ENCODE measurements around the gene ZBTB7B.

ZBTB7B gene

GRCh38 chr1:155003766-155004351 lies 1.3 kb downstream of the ZBTB7B start:
- DNase-seq (ENCODE audit: low read depth in 2 of 2) = no peak

- no peak for DNase-seq (ENCODE audit: low read depth in 2 of 2)
Measured at GRCh38 chr1:155004352-155005075, 1.9 kb downstream of the ZBTB7B start.

GRCh38 chr1:155005076-155006011 lies 2.7 kb downstream of the ZBTB7B start:
- no peak for DNase-seq (ENCODE audit: low read depth in 2 of 2)

DNA sequence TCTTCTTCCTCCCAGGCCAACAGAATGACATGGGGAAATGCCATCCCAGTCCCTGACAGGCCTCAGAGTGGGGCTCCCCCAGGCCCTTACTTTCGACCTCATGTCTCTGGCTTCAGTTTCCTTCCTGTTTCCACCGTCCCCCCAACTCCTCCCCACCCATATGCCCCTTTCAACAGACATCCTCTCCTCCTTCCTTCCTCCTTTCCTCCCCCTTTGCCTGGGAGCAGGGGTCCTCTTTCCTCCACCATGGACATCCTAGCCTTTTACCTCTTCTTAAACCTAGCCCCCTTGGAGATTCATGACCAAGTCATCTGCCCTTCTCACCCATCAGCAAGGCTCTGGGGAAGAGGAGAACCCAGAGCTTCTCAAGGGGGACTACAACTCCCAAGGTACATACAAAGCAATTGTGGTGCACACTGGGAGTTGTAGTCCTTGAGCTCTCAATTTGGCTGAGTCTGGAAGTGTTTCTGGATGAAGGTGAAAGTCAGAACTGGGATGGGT lies 4.0 kb downstream of the ZBTB7B start:
- DNase-seq (ENCODE audit: low read depth in 2 of 2) = no peak

DNA sequence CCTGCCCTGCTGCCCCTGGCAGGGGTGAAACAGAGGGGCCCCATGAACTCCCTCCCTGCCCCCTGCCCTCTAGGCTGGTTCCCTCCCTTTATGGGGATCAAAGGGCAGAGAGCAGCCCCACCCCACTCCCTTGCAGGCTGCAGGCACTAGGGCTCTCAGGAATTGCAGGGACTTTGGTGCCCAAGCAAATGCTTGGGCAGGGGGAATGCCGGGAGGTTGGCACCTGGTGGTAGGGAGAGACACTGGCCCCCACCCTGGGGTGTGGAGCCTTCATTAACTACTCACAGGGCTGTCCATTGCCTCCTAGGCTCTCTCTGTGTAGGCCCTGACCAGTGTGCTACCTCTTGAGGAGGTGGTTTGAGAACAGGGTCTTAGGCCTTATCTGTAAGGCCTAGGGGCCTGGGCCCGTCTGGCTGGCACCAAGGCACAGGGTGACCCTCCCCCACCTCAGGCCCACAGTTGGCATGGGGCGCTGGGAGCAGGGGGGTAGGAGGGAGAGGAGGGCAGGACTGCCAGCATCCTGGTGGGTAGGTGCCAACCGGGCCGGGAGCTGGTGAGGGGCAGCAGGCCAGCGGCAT lies 4.7 kb downstream of the ZBTB7B start:
- DNase-seq (ENCODE audit: low read depth in 2 of 2) = no peak

- no peak for DNase-seq (ENCODE audit: low read depth in 2 of 2)
Measured at GRCh38 chr1:155008015-155008941, 5.7 kb downstream of the ZBTB7B start.

DNA sequence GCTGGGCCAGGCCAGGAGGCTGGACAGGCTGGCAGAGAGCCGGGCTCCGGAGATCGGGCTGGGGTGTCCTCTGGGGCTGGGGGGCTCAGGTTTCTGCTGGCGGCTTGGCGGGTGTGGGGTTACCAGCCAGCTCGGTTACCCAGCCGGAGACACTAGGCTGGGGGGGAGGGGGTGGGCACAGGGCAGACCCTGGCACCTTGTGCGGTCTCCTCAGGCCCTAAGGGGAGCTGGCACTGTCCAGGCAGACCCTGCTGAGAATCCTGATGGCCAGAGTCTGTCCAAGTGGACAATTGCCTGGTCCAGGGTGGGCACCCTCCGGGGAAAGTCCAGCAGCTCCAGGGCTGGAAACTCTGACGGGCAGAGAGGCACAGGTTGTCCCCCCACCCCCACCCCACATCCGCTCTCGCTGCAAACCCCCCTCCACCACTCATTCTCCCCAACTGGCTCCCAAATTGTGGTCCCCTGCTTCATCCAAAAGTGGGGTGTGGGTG lies 6.7 kb downstream of the ZBTB7B start:
- no peak for DNase-seq (ENCODE audit: low read depth in 2 of 2)

DNA sequence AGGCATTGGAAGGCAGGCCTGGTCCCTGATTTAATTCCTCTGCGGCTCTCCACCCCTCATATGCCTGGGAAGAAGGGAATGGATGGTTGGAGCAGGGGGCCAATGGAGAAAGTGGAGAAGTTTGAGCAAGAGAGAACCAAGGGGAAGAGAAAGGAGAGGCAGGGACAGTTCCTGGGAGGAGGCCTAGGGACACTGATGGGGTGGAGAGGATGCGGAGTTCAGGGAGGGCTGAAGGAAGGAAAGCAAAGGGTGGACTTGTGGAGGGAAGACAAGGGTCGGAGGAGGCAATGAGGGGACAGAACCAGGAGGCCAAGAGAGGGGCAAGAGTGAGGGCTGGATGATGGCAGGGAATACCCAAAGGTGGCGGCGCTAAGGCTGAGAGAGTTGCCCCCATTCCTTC lies 7.1 kb downstream of the ZBTB7B start:
- DNase-seq (ENCODE audit: low read depth in 2 of 2) = no peak

GRCh38 chr1:155010211-155010918 lies 7.8 kb downstream of the ZBTB7B start:
- no peak for DNase-seq (ENCODE audit: low read depth in 2 of 2)

DNA sequence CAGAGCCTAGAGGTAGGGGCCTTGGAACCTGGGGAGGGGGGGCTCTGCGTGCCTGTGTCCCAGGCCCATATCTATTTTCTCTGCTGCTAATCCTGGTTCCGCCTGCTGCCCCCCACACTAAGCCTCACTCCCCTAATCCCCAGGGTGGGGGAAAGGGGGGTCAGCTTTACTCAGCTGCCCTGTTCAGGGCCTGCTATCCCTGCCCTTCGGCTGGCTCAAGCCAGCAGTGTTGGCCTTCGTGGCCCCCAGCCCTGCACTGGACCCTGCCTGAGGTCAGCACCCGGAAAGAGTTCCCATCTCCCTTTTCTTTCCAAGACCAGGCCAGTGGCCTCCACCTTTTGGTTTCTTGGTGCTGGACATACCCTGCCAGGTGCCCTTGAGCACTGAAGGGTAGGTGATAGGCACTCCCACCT lies 8.4 kb downstream of the ZBTB7B start:
- DNase-seq (ENCODE audit: low read depth in 2 of 2) = no peak

DNA sequence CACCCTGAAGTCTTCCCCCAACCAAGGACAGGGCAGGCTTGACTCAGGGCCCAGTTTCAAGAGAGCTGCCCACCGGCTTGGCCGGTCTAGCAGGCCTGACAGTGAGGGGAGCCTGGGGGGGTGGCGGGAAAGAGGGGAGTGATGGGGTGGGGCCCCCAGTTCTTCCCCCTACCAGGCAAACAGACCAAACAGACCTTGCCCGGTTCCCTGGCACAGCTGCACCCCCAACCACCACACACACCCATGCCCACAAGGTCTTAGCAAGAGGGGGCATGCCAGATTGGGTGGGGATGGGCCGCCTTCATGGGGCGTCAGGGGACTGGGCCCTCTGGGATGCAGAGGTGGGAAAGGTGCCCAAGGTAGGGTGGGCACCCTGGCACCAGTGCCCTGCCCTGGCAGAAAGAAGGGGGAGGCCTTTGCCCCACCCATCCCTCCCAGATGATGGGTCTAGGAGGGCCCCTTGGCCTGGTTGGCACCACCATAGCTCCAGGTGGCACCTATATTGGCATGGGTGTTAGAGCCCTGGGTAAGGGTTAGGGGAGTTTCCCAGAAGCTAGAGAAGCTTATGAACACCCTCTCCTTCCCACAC lies 8.9 kb downstream of the ZBTB7B start:
- DNase-seq (ENCODE audit: low read depth in 2 of 2) = no peak

DNA sequence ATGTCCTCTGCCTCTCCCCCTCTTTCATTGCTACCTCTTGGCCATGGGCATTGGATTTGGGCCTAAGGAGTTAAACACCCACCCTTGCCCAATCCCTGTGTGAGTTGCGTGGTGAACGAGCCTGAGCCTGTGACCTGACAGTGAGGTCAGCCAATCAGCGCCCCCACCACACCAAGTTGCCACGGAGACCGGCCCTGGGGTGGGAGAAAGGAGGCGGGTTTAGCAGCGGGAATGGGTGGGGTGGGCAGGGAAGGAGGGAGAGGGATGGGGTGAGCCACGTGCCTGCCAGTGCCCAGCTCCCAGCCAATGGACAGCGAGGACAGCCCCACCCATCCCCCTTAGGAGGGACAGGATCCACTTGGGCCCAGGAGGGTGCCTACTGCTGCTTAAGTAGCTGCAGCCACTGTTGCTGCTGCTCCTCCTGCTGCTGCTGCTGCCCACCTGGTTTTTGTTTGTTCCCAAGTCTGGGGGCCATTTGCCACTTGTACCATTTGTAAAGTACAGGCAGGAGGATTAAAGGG lies 9.5 kb downstream of the ZBTB7B start:
- DNase-seq (ENCODE audit: low read depth in 2 of 2) = no peak

GRCh38 chr1:155012776-155013602 lies 10.4 kb downstream of the ZBTB7B start:
- no peak for DNase-seq (ENCODE audit: low read depth in 2 of 2)

GRCh38 chr1:155013632-155014031 lies 11.0 kb downstream of the ZBTB7B start:
- DNase-seq (ENCODE audit: low read depth in 2 of 2) = no peak

- DNase-seq (ENCODE audit: low read depth in 2 of 2) = no peak
Measured at GRCh38 chr1:155014709-155015508, 12.3 kb downstream of the ZBTB7B start.

- DNase-seq (ENCODE audit: low read depth in 2 of 2) = no peak
Measured at GRCh38 chr1:155015527-155016230, 13.1 kb downstream of the ZBTB7B start.

- DNase-seq (ENCODE audit: low read depth in 2 of 2) = no peak
Measured at GRCh38 chr1:155016231-155016831, 13.7 kb downstream of the ZBTB7B start.

Measured in stimulated activated CD8-positive, alpha-beta memory T cell treated with anti-CD3 and anti-CD28 coated beads, Interleukin-2, amount 100 ng/mL, for 1 hour (primary cell).